Measurements from ENCODE around the gene CLEC11A.

CLEC11A gene

DNA sequence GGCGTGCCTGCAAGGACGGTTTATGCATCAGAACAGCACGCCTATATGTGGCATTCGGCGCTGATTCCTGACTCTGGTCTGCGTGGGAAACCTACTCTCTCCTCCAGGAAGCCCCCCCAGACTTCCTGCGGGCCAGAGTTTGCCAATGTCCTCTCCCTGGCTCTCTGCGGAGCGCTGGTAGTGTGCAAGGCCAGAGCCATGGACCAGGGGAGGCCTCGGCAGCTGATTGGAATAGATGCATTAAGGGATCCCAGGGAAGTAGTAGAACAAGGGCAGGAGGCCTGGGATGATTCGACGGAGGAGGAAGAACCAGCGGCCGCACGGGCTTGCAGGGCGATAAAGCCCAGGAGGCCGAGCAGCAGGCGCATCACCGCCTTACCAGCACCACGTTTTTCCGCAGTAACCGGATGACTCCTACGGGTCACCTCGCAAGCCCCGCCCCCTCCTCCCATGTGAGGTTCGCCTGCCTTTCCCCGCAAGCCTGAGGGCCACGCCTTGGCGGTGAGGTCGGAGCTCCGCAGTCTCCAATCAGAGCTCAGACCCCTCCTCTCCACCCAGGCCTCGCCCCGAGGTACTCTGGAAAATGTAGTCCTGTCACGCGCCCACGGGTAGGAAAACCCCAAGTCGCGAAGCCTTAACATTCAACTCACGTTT lies 5.0 kb downstream of the CLEC11A start:
- no peak overlapping the region for H2AFZ ChIP-seq (ENCODE audit: low read length)
- no peaks in the 10 kb centered on the region for H3K27me3 ChIP-seq (ENCODE audit: insufficient read depth, low read length, poor library complexity, severe bottlenecking)
- H3K4me3 ChIP-seq (ENCODE audit: low read length, poor library complexity, severe bottlenecking) = no peak overlapping the region
- H3K4me2 ChIP-seq (ENCODE audit: low read depth, low read length, poor library complexity, severe bottlenecking) = no peak overlapping the region
- TF ChIP-seq, protein P1, sequence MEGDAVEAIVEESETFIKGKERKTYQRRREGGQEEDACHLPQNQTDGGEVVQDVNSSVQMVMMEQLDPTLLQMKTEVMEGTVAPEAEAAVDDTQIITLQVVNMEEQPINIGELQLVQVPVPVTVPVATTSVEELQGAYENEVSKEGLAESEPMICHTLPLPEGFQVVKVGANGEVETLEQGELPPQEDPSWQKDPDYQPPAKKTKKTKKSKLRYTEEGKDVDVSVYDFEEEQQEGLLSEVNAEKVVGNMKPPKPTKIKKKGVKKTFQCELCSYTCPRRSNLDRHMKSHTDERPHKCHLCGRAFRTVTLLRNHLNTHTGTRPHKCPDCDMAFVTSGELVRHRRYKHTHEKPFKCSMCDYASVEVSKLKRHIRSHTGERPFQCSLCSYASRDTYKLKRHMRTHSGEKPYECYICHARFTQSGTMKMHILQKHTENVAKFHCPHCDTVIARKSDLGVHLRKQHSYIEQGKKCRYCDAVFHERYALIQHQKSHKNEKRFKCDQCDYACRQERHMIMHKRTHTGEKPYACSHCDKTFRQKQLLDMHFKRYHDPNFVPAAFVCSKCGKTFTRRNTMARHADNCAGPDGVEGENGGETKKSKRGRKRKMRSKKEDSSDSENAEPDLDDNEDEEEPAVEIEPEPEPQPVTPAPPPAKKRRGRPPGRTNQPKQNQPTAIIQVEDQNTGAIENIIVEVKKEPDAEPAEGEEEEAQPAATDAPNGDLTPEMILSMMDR (conservative IDR thresholded peaks at IDR 0.05; ENCODE audit: low read length) = no peak
- TF ChIP-seq EZH2phosphoT487 (IDR thresholded peaks at IDR 0.05; ENCODE audit: borderline replicate concordance) = no peak
- no peaks in the 10 kb centered on the region for H3K9me2 ChIP-seq (replicated peaks; ENCODE audit: low read depth, low read length)
- no peaks in the 10 kb centered on the region for H4K20me1 ChIP-seq (ENCODE audit: insufficient read depth, low read length, poor library complexity, severe bottlenecking)
- no peaks in the 10 kb centered on the region for H3K9me3 ChIP-seq (ENCODE audit: insufficient read depth, low read depth, low read length)
- peaks cover 17% of the 10 kb centered on the region; the same call in 1 of the 2 replicates for H3K79me2 ChIP-seq (ENCODE audit: insufficient read depth, low read length)
- no peaks in the 10 kb centered on the region for H3K36me3 ChIP-seq (ENCODE audit: insufficient read depth, low read length)
- no peaks in the 10 kb centered on the region for H3F3A ChIP-seq (ENCODE audit: low read depth)
- H3K9ac ChIP-seq (ENCODE audit: low read depth, low read length, poor library complexity, severe bottlenecking) = no peak overlapping the region
- H3K4me1 ChIP-seq (ENCODE audit: insufficient read depth, low read length, poor library complexity, severe bottlenecking) = no peaks in the 10 kb centered on the region

DNA sequence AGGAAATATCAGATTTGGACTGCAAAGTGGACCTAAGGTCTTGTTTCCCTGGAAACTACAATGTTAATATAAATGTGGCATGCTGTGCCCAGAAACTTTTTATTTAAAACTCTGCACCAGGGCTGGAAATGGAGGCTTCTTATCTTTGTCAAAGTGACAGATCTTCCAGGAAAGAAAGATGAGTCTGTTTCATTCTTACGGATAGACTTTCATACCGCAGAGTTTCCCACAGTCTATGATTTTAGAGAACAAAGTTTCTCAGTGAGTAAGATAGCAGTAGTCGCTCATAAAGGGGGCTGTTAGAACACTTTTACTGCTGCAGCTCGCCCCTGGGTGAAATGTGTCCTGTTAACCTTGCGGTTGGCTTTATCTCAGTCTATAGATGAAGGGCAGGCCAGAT lies 6.7 kb downstream of the CLEC11A start:
- Histone ChIP-seq H3K27me3 (ENCODE audit: insufficient read depth, low read length, poor library complexity, severe bottlenecking) (no peaks in the 10 kb centered on the region), H3K4me1 (ENCODE audit: insufficient read depth, low read length, poor library complexity, severe bottlenecking) (no peaks in the 10 kb centered on the region), H3K36me3 (ENCODE audit: insufficient read depth, low read length) (no peaks in the 10 kb centered on the region), H3F3A (ENCODE audit: low read depth) (no peaks in the 10 kb centered on the region), H3K79me2 (ENCODE audit: insufficient read depth, low read length) (peaks cover 17% of the 10 kb centered on the region; the same call in 1 of the 2 replicates), H3K9me2 (replicated peaks; ENCODE audit: low read depth, low read length) (no peaks in the 10 kb centered on the region), H4K20me1 (ENCODE audit: insufficient read depth, low read length, poor library complexity, severe bottlenecking) (no peaks in the 10 kb centered on the region), H3K9ac (ENCODE audit: low read depth, low read length, poor library complexity, severe bottlenecking) (no peak overlapping the region), H3K4me2 (ENCODE audit: low read depth, low read length, poor library complexity, severe bottlenecking) (no peak overlapping the region), H2AFZ (ENCODE audit: low read length) (no peak overlapping the region), H3K4me3 (ENCODE audit: low read length, poor library complexity, severe bottlenecking) (no peak overlapping the region), H3K9me3 (ENCODE audit: insufficient read depth, low read depth, low read length) (no peaks in the 10 kb centered on the region)
- no peak for TF ChIP-seq EZH2phosphoT487 (IDR thresholded peaks at IDR 0.05; ENCODE audit: borderline replicate concordance)
- TF ChIP-seq, protein P1 (conservative IDR thresholded peaks at IDR 0.05; ENCODE audit: low read length) = no peak

DNA sequence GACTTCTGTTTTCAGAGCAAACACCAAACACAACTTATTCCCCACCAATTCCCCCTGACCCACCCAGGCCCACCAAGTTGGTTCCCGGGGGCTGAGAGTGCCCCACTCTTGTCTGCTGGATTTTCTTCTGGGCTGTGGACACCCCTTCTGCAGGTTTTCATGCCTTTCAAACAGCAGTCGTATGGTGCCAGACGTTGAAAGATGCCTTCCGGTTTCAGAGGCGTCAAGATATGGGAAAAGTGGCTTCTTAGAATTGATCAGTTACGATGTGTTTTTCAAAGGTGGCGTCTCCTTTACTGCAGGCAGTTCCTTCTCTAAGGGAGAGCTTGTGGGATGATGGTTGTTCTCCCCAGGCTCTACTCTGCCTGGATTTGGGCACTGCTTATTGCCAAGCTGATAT lies 12.7 kb downstream of the CLEC11A start:
- Histone ChIP-seq H3K4me3 (ENCODE audit: low read length, poor library complexity, severe bottlenecking) (no peak overlapping the region), H2AFZ (ENCODE audit: low read length) (no peak overlapping the region), H3K9me3 (ENCODE audit: insufficient read depth, low read depth, low read length) (no peaks in the 10 kb centered on the region), H3K4me1 (ENCODE audit: insufficient read depth, low read length, poor library complexity, severe bottlenecking) (no peaks in the 10 kb centered on the region), H3K4me2 (ENCODE audit: low read depth, low read length, poor library complexity, severe bottlenecking) (no peak overlapping the region), H3F3A (ENCODE audit: low read depth) (no peaks in the 10 kb centered on the region), H3K9me2 (replicated peaks; ENCODE audit: low read depth, low read length) (no peaks in the 10 kb centered on the region), H3K36me3 (ENCODE audit: insufficient read depth, low read length) (no peaks in the 10 kb centered on the region), H3K9ac (ENCODE audit: low read depth, low read length, poor library complexity, severe bottlenecking) (no peak overlapping the region), H4K20me1 (ENCODE audit: insufficient read depth, low read length, poor library complexity, severe bottlenecking) (no peaks in the 10 kb centered on the region), H3K79me2 (ENCODE audit: insufficient read depth, low read length) (no peaks in the 10 kb centered on the region), H3K27me3 (ENCODE audit: insufficient read depth, low read length, poor library complexity, severe bottlenecking) (no peaks in the 10 kb centered on the region)
- no peak for TF ChIP-seq EZH2phosphoT487 (IDR thresholded peaks at IDR 0.05; ENCODE audit: borderline replicate concordance)
- TF ChIP-seq, protein P1 (conservative IDR thresholded peaks at IDR 0.05; ENCODE audit: low read length) = no peak
